ACC112 (cell line): ENCODE measurements around the gene CTIF.
"Not testable (repeated sequence)": the region's sequence is repeated elsewhere in the genome, so short reads cannot be mapped to it uniquely, and the experiment has no call there.

Source experiments
- H2AFZ ChIP-seq: fragments of 200-600 bp; sonication (generic); one replicate; pipeline ENCODE4 v1.6.0; 2017; ENCODE audit warnings: antibody characterized with exemption, low read length; ENCODE audit not compliant: unreplicated experiment
- H3K27ac ChIP-seq: fragments of 200-600 bp; sonication (generic); 2 replicates; pipeline ENCODE4 v1.5.1; 2014; ENCODE audit warnings: low read depth, mild to moderate bottlenecking, antibody characterized with exemption, low read length, moderate library complexity
- H3K27me3 ChIP-seq: fragments of 200-600 bp; sonication (generic); 2 replicates; pipeline ENCODE4 v1.6.1; 2014; ENCODE audit warnings: mild to moderate bottlenecking, antibody characterized with exemption, low read length, moderate library complexity, mixed read lengths; ENCODE audit not compliant: insufficient read depth
- H3K36me3 ChIP-seq: fragments of 200-600 bp; sonication (generic); 2 replicates; pipeline ENCODE4 v1.6.1; 2016; ENCODE audit warnings: mild to moderate bottlenecking, antibody characterized with exemption, low read length, moderate library complexity, mixed read lengths; ENCODE audit not compliant: insufficient read depth
- H3K4me1 ChIP-seq: fragments of 200-600 bp; sonication (generic); one replicate; pipeline ENCODE4 v1.6.1; 2016; ENCODE audit warnings: low read length, mixed read lengths; ENCODE audit not compliant: insufficient read depth, unreplicated experiment, control insufficient read depth
- H3K4me3 ChIP-seq: fragments of 200-600 bp; sonication (generic); 2 replicates; pipeline ENCODE4 v1.5.1; 2014; ENCODE audit warnings: mild to moderate bottlenecking, low read depth, low read length
- H3K79me2 ChIP-seq: fragments of 200-600 bp; sonication (generic); one replicate; pipeline ENCODE4 v1.6.0; 2016; ENCODE audit warnings: low read length; ENCODE audit not compliant: control insufficient read depth, unreplicated experiment, insufficient read depth

CTIF gene

DNA sequence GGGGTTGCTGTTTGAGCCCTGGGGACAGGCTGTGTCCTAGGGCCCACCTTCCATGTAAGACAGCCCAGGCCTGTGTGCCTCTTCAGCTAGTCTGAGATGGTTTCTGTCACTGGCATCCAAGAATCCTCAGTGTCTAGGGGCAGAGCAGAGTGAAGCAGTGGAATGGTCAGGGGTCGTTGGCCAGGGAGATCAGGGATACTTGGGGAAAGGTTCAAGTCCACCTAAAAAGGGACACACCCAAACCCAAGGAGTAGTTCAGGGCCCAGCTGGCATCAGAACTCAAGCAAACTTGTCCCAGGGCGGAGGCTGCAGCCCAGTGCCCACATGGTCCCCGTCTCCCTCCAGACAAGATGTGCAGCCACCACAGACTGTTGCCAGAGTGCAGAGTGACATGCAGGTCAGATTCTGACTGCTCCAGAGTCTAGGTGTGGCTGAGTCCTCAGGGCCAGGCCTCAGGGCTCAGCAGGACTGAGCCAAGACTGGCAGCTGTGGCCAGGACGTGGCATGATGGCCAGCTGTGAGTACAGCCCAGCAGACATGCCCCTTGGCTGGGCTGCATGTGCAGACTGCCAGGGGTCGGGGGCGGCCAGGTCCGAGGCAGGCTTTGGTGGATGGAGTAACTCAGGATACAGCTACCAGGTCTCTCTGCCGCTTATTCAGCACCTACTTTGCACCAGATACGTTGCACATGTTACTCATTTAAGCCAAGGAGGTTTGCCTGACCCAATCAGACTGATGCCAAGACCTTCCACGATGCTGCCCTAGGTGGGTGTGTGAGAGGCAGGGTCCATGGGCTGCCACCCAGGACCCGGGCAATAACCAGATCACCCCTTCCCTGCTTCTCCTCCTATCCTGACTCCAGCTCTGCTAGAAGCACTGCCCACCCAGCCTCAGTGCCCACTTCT, 265.4 kb downstream of the CTIF start:
- peaks cover 24% of the 10 kb centered on the region for H3K4me1 ChIP-seq
- H3K36me3 ChIP-seq = 0 out of 2 replicates have a peak, but pooled peaks cover 3% of the 10 kb centered on the region
- no peaks in the 10 kb centered on the region for H3K27me3 ChIP-seq
- H3K79me2 ChIP-seq = no peaks in the 10 kb centered on the region
- H3K27ac ChIP-seq = no peak overlapping the region
- H3K4me3 ChIP-seq = no peak overlapping the region
- H2AFZ ChIP-seq = no peak overlapping the region

DNA sequence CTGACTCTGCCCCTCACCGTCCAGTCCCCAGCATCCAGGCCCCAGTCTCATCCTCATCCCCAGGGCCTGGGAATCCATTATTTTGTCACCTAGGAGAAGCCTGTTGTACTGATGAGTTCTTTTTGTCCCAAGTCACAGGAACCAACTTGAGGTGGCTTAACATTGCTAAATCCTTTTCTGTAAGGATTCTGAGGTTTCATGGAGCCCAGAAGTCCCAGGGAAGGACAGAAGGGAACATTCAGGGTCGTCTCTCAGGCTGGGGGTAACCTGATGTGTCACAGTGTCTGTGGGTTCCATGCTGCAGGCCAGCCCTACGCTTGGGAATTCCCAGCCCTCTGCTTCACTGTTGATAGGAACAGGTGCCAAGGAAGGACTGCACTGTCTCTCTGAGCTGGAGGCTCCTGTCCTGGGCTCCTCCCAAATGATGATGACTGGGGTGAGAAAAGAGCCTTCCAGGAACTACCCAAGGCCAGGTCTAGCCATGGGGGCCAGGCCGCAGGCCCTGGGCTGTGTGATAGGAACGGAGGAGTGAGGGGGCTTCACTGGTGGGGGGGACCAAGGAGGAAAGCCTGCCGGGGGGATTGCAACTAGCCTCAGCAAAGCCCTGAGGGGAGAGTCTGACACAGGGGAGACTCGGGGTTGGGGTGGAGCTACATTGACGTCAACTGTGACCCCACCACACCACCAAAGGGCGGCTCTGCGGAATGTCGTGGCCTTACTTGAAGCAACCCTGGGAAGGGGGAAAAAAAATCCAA, 266.2 kb downstream of the CTIF start:
- Histone ChIP-seq H3K4me3 (no peak overlapping the region), H3K27ac (no peak overlapping the region), H3K79me2 (no peaks in the 10 kb centered on the region), H3K4me1 (peaks cover 24% of the 10 kb centered on the region), H3K36me3 (0 out of 2 replicates have a peak, but pooled peaks cover 3% of the 10 kb centered on the region), H2AFZ (no peak overlapping the region), H3K27me3 (no peaks in the 10 kb centered on the region)

DNA sequence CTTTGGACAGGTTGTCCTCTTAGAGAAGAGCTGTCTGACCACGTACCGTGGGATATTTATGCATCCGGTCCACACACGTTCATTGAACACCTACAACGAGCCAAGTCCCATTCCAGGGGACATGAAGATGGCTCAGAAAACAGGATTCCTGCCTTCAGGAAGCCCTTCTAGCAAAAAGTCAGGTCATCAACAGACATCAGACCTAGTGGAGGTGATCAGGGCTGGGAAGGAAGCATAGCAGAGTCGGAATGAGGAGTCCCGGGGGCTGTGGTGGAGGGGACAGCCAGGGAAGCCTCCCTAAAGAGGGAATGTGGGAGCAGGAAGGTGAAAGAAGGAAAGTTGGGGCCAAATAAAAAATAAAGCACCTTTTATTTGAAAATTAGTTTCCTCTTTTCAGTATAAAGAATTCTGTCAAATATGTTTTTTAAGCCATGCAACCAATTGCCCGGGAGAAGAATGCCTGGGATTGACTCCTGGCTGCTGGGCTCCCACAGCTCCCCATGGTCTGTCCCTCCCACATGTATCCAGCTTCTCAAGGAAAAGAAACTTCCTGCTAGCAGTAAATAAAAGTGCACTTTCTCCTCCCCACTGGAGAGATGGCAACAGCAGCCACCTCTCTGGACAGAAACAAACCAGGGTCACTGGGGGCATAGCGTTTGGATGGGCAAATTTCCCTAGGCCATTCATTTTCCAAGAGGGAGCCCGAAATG, 267.1 kb downstream of the CTIF start:
- Histone ChIP-seq H3K4me1 (peaks cover 21% of the 10 kb centered on the region), H2AFZ (no peak overlapping the region), H3K4me3 (no peak overlapping the region), H3K27ac (no peak overlapping the region), H3K36me3 (no peaks in the 10 kb centered on the region), H3K27me3 (no peaks in the 10 kb centered on the region), H3K79me2 (no peaks in the 10 kb centered on the region)

DNA sequence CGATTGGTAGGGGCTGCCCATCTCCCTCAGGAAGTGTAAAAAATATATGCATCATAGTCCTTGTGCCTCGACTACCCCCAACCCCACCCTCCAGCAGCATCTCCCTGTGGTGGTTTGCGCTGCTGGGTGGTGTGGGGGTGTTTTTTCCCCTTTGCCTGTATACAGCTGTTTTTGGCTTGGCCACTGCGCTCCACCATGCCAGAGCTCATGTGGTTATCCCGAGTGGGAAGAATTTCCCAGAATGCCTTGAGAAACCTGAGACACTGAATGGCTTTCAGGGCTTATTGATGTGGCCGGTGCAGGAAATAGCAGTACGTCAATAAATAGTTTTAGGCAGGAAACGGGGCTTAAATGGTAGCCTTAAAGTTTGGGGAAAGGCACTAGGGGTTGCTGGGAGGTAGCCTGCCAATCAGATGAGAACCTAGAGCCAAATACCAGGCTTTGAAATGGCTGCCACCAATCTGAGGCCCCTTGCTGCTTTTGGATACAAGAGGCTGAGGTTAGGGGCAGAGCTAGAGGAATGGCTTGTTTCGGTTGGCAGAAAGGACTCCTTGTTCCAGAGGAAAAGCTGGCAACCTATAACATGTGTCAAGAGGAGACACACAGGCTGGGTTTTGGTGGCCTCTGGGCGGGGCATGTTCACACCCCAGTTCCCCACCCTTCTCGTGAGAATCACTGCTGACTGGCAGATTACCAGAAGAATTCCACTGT, 267.9 kb downstream of the CTIF start:
- Histone ChIP-seq H3K4me1 (peaks cover 14% of the 10 kb centered on the region), H3K27ac (no peak overlapping the region), H2AFZ (no peak overlapping the region), H3K36me3 (no peaks in the 10 kb centered on the region), H3K79me2 (no peaks in the 10 kb centered on the region), H3K27me3 (no peaks in the 10 kb centered on the region), H3K4me3 (no peak overlapping the region)

DNA sequence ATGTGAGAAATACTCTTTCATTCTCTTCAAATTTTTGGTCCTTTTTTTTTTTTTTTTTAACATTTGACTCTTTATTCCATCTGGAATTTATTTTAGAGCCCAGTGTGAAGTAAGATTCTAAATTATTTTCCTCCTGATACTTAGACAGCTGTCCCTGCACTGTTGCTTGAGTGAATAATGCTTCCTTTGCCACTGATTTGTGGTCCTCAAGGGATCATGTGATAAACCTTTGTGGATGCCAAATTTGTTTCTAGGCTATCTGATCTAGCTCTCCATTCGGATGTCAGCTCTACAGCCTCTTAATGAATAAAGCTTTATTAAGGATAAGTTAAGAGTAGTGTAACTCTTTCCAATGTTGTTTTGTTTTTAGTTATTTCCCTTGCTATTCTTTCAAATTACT, 269.6 kb downstream of the CTIF start:
- no peak overlapping the region for H3K4me3 ChIP-seq
- H3K36me3 ChIP-seq = no peaks in the 10 kb centered on the region
- H3K4me1 ChIP-seq = peaks cover 14% of the 10 kb centered on the region
- H3K27ac ChIP-seq = no peak overlapping the region
- no peaks in the 10 kb centered on the region for H3K27me3 ChIP-seq
- H3K79me2 ChIP-seq = no peaks in the 10 kb centered on the region
- H2AFZ ChIP-seq = no peak overlapping the region

DNA sequence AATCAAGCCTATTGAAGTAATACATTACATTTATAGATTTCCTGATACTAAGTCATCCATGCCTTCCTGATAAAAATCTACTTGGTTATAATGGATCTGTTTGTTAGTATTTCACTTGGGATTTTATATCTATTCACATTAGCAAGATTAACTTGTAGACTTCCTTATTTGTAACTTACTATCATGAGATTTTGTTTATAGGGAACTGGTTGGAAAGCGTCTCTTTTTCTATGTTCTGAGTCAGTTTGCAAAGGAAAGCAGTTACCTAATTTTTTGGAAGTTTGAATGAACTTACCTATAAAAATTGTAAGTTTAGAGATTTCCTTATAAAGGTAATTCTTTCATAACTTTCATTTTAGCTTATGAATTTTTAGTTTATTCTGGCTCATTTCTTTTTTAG, 270.5 kb downstream of the CTIF start:
- no peak overlapping the region for H2AFZ ChIP-seq
- no peak overlapping the region for H3K4me3 ChIP-seq
- H3K27me3 ChIP-seq = no peaks in the 10 kb centered on the region
- H3K79me2 ChIP-seq = no peaks in the 10 kb centered on the region
- no peaks in the 10 kb centered on the region for H3K36me3 ChIP-seq
- peaks cover 22% of the 10 kb centered on the region for H3K4me1 ChIP-seq
- H3K27ac ChIP-seq = no peak overlapping the region

DNA sequence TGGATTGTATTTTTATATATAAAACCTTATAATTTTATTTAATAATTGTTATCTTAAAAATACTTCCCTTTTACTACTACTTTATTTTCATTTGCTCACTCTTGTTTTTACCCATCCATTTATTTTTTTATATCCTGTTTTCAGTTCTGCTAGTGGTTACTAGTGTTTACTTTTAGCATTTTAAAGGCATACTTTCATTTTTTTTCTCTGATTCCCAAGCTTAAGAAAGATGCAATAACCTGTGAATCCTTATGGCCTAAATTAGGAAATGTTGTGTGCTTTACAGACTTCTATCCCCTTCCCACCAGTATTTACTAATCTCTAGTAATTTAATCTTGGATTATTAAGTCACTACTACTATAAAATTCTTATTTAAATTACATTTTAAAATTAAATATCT, 272.0 kb downstream of the CTIF start:
- H2AFZ ChIP-seq = no peak overlapping the region
- no peak overlapping the region for H3K27ac ChIP-seq
- no peaks in the 10 kb centered on the region for H3K79me2 ChIP-seq
- H3K4me1 ChIP-seq = peaks cover 27% of the 10 kb centered on the region
- no peaks in the 10 kb centered on the region for H3K27me3 ChIP-seq
- H3K4me3 ChIP-seq = no peak overlapping the region
- no peaks in the 10 kb centered on the region for H3K36me3 ChIP-seq

DNA sequence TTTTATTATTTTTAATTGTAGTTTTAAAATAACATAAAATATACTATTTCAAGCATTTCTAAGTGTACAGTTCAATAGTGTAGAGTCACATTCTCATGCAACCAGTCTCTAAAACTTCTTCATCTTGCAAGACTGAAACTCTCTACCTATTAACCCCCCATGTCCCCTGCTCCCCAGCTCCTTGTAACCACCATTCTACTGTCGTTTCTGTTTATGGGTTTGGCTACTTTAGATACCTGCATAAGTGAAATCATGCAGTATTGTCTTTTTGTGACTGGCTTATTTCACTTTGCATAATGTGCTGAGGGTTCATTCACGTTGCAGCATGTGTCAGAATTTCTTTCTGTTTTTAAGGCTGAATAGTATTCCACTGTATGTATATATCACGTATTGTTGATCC, 272.6 kb downstream of the CTIF start:
- Histone ChIP-seq H2AFZ (no peak overlapping the region), H3K27me3 (no peaks in the 10 kb centered on the region), H3K4me1 (peaks cover 27% of the 10 kb centered on the region), H3K36me3 (no peaks in the 10 kb centered on the region), H3K4me3 (no peak overlapping the region), H3K79me2 (no peaks in the 10 kb centered on the region), H3K27ac (no peak overlapping the region)

DNA sequence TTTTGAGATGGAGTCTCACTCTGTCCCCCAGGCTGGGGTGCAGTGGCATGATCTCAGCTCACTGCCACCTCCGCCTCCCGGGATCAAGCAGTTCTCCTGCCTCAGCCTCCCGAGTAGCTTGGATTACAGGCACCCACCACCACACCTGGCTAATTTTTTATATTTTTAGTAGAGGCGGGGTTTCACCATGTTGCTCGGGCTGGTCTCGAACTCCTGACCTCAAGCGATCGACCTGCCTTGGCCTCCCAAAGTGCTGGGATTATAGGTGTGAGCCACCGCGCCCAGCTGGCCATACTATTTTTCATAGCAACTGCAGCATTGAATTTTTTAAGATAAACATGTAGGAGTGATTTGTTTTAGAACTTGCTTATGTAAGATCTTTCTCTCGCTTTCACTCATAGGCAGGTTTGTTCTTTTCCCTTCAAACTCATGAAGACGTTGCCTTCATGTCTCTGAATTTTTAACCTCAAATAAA, 273.2 kb downstream of the CTIF start:
- peaks cover 25% of the 10 kb centered on the region for H3K4me1 ChIP-seq
- H3K4me3 ChIP-seq, H3K79me2 ChIP-seq, H3K36me3 ChIP-seq, H3K27me3 ChIP-seq, H3K27ac ChIP-seq, H2AFZ ChIP-seq: not testable (repeated sequence)

DNA sequence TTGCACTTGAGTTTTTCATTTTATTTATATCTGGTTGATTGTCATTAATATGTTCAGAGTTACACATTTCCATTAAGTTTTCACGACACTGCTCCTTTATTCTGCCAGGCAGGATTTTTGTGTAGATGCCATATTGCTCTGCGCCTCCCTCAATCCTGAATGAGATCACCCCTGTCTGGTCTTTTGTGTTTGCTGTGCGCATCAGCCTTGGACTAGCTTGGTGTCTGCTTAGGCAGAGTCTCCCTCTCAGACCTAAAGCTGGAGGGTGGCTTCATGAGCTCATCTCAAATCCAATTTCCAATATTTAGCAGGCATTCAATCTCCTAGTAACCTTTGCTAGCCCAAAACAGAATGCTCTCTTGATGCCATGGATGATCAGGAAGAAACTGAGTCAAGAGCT, 274.5 kb downstream of the CTIF start:
- H3K4me3 ChIP-seq = no peak overlapping the region
- no peak overlapping the region for H2AFZ ChIP-seq
- H3K79me2 ChIP-seq = no peaks in the 10 kb centered on the region
- H3K4me1 ChIP-seq = peaks cover 17% of the 10 kb centered on the region
- no peaks in the 10 kb centered on the region for H3K27me3 ChIP-seq
- no peaks in the 10 kb centered on the region for H3K36me3 ChIP-seq
- H3K27ac ChIP-seq = no peak overlapping the region
